ENCODE measurements around the gene VAPA.

VAPA gene

GRCh38 chr18:9918016-9918680 is 4.3 kb downstream of the VAPA start:
- no peak for DNase-seq (ENCODE audit: extremely low read depth, low read depth)
- TF ChIP-seq CTCF (IDR thresholded peaks at IDR 0.05; ENCODE audit: low read depth, low read length, missing control alignments), result no peak
- no peak overlapping the region for H3K4me3 ChIP-seq (replicated peaks; ENCODE audit: low read depth, low read length)

GRCh38 chr18:9919564-9920232 is 5.9 kb downstream of the VAPA start:
- no peak for DNase-seq (ENCODE audit: extremely low read depth, low read depth)
- no peak overlapping the region for H3K4me3 ChIP-seq (replicated peaks; ENCODE audit: low read depth, low read length)
- TF ChIP-seq CTCF (IDR thresholded peaks at IDR 0.05; ENCODE audit: low read depth, low read length, missing control alignments), result no peak

GRCh38 chr18:9922592-9923311 is 8.9 kb downstream of the VAPA start:
- no peak overlapping the region for H3K4me3 ChIP-seq (replicated peaks; ENCODE audit: low read depth, low read length)
- DNase-seq (ENCODE audit: extremely low read depth, low read depth), result no peak
- TF ChIP-seq CTCF (IDR thresholded peaks at IDR 0.05; ENCODE audit: low read depth, low read length, missing control alignments), result no peak

GRCh38 chr18:9924371-9924943 is 10.6 kb downstream of the VAPA start:
- no peak for DNase-seq (ENCODE audit: extremely low read depth, low read depth)
- no peak for TF ChIP-seq CTCF (IDR thresholded peaks at IDR 0.05; ENCODE audit: low read depth, low read length, missing control alignments)
- no peak overlapping the region for H3K4me3 ChIP-seq (replicated peaks; ENCODE audit: low read depth, low read length)

DNA sequence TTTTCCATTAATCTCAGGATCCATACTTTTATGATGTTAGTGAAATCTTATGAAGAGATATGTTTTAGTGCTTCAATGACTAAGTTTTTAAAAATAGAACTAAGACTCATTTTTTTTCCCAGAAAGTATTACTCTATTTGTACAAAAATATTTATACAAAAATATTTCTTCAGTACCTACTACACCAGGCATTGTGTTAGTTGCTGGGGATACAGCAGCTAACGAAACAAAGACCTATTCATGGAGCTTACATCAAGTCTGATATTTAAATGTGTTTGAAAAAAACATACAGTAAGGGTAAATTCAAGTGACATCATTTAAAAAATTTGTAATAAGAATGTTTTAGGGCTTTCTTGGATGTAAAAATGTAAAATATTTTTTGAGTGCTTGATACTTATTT is 11.6 kb downstream of the VAPA start:
- DNase-seq (ENCODE audit: extremely low read depth, low read depth), result no peak
- H3K4me3 ChIP-seq (replicated peaks; ENCODE audit: low read depth, low read length), result no peak overlapping the region
- no peak for TF ChIP-seq CTCF (IDR thresholded peaks at IDR 0.05; ENCODE audit: low read depth, low read length, missing control alignments)

DNA sequence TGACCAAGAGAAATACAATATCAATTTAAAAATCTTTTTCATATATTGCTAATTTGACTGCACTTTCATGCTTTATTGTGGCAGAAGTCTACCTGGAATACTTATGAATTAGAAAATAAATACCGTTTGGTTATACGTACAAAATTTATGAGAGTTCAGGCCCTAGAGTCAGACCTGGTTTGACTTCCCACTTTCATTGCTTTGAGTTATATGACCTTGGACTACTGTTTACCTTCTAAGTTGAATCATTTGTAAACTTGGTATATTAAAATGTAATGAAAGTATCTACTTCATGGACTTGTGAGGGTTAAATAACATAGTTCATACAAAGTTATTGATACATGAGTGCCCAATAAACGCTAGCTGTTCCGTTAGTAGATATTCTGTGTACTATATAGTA is 12.0 kb downstream of the VAPA start:
- no peak for TF ChIP-seq CTCF (IDR thresholded peaks at IDR 0.05; ENCODE audit: low read depth, low read length, missing control alignments)

More for the DNA sequence above, 12.0 kb downstream of the VAPA start:
- H3K4me3 ChIP-seq (replicated peaks; ENCODE audit: low read depth, low read length), result no peak overlapping the region
- DNase-seq (ENCODE audit: extremely low read depth, low read depth), result no peak
